Activated CD4-positive, CD25-positive, alpha-beta regulatory T cell (primary cell): ENCODE results near the gene AHRR.

Experiments
- DNase-seq, 4 experiments: peaks; one replicate each; lab custom pipeline; 2025; lab: John Stamatoyannopoulos, UW

AHRR gene

DNA sequence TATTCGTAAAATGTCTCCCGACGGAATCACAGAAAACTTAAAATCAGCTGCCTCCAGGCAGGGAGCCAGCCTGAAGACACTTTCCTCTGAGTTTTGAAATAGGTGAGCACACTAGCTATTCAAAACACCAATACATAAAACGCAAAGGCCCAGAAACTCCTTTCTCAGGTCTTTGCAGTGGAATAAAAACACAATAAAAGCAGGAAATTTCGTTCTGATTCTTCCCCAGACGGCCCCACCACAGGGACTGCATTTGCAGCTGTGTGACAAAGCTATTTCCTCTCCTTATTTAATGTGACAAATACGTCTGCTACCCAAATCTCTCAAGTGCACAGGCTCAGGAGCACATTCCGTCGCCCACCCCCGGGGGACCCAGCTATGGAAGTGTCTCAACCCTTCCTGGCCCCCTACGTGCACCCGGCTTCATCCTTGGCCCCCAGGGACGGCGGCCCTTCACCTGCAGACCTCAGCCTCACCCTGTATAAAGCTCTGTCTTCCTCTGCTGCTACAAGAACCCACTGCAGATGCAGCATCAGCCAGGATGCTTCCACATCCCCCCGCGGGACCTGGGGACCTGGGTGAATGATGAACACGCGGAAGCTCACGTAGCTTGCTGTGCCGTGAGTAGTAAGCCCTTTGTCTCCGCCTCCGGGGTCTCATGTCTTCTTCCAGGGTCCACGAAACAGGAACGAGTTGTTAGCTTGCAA, 24.9 kb downstream of the AHRR start:
- no peak for DNase-seq

DNA sequence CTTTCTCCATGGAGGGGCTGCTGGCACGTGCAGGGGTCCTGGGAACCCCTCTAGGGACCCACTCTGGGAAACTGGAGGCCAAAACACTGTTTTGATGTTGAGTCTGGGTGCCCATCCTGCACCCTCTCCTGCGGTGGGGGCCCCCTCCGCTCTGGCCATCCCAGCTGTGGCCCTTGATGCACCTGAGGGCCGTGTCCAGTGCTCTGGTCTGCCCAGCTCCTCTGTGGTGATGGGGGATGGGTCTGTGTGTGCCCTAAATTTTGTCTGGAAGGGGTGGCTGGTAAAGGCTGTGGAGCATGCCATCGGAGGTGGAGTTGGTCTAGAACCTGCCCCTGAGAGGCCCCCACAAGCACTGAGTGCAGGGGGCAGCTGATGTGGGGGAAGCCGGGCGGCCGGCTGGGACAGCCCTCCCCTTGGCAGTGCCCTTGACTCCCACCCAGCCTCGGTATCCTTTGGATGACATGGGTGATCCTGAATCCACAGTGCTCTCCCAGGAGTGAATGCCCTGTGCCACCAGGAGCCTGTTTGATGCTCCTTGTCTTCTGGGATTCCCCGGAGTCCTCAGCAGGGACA, 26.3 kb downstream of the AHRR start:
- no peak for DNase-seq

DNA sequence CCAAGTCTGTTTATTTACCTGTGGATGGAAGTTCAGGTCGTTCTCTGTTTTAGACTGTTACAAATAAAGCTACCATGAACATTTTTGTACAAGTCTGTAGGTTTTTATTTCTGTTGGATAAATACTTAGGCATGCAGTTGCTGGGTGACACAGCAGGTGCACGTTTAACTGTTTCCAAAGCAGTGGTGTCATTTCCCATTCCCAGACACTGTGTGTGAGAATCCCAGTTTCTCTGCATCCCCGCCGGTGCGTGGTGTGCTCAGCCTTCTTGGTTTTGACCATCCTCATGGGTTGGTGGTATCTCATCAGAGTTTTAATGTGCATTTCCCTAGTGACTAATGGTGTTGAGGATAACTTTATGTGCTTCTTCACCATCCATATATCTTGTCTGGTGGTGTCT, 27.2 kb downstream of the AHRR start:
- DNase-seq, result no peak

DNA sequence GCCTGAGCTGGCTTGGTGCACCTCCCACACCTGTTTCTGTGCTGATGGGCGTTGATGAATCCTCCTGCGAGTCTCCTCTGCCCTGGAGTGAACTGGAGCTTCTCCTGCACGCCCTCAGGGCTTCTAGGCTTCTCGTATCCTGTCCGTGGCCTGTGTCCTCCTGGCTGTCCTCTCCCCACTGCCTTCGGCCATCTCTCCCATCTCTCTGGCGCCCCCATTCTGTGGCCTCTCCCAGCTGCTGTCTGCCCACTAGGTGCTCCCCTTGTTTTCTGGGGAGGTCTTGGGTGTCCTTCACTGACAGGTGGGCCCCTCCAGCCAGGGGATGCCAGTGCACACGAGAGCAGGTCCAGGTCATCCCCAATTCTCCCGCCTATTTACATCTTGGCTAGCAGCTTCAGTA, 28.8 kb downstream of the AHRR start:
- no peak for DNase-seq

DNA sequence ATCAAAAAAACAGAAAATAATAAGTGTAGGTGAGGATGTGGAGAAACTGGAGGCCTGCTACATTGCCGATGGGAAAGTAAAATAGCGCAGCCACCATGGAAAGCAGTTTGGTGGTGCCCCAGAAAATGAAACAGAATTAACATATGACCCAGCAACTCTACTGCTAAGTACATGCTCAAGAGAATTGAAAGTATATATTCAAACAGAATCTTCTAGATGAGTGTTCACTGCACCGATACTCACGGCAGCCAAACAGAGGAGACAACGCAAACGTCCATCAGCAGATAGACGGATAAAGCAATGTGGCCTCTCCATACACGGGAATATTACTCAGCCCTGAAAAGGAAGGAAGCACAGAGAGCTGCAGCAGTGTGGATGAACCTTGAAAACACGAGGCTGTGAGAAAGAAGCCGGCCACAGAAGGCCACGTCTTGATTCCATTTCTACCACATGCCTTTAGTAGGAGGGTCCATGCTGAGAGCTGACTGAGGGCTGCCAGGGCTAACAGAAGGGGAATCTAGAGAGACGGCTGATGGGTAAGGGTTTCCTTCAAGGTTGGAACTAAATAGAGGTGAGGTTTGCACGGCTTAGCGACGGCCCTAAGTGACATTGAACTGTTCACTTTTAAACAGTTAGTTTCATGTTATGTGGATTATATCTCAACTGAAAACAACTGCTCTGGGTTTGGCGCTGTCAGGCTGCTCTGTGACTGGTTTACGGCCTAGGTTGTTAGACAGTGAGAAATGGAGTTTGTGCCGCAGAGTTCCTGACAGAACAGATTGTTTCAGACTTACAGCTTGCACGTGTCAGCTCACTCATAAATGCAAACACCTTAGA, 29.8 kb downstream of the AHRR start:
- no peak for DNase-seq

DNA sequence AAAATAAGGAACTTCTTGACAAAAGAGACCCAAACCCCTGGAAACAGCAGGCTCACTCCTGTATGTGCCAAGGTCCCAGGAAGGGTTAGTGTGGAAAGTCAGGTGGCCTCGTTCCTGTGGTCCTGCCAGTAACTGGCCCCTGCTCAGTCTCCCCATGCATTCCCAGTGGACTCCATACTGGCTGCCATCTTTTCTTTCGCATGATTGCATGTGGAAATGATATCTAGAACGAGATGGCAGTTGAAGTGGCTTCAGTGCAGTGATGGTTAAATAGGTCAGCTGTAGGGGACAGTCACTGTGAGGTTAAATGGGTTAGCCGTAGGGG, 30.4 kb downstream of the AHRR start:
- no peak for DNase-seq

DNA sequence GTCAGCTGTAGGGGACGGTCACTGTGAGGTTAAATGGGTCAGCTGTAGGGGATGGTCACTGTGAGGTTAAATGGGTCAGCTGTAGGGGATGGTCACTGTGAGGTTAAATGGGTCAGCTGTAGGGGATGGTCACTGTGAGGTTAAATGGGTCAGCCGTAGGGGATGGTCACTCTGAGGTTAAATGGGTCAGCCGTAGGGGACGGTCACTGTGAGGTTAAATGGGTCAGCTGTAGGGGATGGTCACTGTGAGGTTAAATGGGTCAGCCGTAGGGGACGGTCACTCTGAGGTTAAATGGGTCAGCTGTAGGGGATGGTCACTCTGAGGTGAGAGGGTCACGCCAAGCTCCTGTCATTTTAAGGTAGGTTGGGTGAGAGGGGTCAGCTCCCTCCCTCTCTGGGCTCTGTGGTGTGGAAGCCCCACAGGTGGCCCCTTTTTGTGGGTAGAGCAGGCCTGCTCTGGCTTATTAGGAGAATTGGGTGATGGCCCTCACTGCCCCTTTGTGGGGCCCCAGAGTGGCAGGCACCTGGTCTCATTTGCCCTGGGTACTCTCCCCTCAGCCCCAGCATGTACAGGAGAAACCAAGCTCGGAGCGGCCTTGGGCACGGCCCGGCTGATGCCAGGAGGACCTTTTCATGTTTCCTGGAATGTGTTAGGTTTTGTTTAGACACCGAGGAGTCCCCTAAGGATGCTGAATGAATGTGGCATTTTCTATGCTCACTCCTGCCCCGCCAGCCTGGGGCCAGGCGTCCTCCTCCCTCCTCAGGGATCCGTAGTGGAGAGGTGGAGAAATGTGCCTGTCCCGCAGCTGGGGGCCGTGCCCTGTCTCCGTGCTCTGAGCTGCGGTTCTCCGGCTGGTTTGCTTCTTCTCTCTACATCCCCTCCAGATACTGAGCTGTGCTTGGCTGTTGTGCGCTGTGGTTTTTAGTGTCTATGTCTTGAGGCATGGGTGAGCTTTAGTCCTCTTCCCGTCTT, 31.4 kb downstream of the AHRR start:
- no peak for DNase-seq

DNA sequence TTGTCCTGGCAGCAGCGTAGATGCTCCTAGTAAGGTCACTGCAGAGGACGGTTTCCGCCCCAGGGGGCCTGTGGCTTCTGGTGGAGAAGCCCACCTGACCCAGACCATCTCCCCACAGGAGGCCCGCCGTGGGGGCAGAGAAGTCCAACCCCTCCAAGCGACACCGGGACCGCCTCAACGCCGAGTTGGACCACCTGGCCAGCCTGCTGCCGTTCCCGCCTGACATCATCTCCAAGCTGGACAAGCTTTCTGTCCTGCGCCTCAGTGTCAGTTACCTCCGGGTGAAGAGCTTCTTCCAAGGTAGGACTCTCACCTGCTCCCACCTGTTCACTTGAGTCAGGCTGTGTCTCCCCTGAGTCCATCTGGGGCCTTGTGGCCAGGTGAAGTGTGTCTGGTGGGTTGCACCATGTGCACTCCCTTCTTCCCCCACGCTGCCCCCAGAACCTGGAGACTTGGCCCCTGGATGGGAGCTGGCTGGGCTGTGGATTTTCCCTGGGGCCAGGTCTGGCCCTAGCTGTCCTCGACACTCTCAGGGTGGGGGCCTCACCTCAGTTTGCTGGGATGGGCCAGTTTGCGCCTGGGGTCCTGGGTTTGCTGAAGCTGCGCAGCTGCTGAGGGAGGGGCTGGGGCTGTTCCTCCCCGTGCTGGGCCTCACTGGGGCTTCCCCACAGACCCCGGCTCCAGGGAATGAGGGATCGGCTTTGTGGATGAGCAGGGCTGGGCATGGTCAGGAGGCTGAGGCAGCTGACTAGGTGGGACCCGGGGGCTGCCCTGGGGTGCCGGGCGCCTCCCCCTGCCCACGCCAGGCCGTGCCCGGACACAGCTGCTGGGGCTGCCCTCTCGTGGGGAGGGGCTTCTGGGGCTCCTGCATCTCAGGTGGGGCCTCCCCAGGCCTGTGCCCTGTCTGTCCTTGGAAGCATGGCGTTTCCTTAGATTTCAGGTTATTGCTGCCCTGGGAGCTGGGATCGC, 32.4 kb downstream of the AHRR start:
- no peak for DNase-seq

DNA sequence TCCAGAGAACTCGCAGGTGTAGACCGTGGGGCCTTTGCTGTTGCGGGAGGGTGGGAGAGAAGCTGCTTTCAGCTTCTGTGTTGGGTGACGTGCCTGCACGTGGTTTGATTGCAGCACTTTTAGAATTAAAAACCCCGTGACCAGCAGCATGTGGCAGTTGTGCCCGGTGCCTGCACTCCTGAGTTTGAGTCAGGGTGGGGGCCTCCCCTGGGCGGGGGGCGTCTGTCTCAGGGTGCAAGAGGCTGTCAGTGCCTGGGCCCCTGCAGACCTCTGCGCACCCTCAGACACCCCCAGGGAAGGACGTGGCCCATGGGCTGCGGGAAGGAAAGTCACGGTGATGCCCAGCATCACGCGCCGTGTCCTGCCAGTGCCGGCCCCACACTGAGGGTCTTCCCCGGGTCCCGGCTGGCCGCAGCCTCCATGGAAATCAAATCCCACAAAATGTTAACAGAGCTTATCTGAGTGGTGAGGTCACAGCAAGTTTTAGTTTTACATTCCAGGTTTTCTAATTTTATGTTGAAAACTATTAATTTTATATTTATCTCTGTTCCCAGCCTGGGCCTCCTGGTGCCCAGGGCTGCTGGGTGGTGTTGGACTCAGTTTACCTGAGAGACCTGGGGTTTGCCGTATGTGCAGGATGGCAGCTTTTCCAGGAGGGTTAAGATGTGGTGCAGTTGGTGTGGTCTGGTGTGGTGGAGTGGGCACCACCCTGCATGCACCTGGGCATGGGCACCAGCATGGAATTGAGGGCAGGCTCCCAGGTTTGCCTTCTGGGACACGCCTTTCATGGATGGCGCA, 33.3 kb downstream of the AHRR start:
- no peak for DNase-seq

DNA sequence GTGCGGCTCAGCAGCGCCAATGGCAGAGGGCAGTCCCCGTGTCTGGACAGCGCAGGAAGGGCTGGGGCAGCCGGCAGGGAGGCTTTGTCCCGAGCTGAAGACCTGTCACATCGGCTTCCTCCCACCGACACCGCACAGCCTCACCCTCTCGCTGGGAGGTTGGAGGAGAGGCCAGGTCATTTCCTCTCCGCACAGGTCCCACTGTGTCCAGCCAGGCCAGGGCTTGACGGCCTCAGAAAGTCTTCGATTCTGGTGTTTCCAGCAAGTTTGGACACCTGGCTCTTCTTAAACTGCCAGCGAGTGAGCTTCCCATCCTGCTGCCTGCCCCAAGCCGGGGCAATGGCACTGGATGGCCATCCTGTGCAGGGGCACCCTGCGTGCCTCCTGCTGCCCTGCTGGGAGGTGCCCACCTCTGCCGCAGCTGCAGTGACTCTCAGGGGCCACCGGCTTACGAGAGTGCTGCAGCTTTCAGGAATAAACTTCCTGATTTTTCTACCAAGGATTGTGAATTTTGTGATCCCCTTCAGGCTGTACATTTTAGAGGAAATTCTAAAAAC, 33.9 kb downstream of the AHRR start:
- DNase-seq, result no peak

DNA sequence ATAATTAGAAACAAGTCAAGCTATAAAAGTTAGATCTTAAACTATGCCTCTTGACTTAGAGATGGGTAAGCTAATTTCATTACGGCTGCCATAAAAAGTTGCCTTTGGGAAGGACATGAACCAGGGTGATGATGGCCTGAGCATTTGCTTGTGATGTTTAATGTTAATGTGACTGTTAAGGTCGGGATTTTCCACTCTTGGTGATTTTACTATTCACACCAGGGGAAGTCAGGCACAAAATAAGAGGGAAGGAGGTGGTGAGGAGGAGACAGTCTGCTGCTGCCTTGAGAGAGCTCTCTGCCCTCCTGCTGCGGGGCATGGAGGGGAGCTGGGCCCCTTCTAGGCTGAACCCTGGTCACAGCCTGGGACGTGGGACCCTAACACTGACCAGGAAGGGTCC, 34.4 kb downstream of the AHRR start:
- no peak for DNase-seq

DNA sequence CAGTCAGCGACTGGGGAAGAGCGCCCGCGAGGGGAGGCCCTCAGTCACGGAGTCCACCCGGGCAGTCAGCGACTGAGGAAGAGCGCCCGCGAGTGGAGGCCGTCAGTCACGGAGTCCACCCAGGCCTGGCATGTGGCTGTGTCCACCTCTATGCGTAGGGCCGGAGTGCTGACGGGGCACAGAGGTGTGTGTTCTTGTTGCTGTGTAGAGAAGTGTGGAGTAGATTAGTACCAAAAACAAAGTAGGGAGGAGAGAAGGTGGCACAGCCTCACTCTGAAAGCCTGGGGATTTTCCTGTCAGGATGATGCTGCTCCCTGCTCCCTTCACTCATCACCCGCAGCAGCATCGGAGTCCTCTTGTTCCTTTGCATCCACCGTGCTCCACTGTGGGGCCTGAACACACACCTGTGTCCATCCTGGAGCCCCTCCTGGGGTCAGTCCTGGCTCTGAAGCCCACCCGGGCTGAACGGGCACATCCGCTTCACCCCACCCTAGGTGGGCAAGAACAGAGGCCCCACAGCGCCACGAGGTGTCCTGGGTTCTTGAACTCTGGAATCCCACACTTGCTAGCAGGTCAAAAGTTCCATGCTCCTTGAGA, 37.9 kb downstream of the AHRR start:
- DNase-seq, result no peak

DNA sequence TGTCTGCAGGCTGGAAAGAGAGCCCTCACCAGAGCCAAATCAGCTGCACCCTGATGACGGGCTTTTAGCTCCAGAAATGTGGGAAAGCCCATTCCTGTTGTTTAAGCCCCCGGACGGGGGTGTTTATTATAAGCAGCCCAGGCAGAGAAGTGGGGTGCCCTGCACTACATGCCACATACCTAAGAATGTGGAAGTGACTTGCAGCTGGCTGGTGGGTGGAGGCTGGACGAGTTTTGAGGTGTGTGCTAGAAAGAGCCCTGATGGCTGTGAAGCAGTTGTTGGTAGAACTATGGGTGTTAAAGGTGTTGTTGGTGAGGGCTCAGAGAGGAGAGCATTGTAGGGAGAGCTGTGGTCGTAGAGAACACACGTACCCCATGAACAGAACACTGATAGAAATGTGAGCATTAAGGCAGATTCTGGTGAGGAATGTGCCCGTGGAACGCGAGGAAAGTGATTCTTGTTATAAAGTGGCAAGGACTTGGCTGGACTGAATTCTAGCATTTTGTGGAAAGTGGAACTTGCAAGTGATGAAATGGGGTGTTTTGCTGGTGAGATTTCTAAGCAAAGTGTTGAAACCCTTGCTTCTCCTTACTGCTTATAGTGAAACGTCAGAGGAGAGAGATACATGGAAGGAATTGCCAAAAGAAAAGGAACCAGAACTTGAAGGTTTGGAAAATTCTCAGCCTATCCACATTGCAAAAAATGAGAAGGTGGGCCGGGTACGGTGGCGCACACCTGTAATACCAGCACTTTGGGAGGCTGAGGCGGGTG, 38.9 kb downstream of the AHRR start:
- no peak for DNase-seq

DNA sequence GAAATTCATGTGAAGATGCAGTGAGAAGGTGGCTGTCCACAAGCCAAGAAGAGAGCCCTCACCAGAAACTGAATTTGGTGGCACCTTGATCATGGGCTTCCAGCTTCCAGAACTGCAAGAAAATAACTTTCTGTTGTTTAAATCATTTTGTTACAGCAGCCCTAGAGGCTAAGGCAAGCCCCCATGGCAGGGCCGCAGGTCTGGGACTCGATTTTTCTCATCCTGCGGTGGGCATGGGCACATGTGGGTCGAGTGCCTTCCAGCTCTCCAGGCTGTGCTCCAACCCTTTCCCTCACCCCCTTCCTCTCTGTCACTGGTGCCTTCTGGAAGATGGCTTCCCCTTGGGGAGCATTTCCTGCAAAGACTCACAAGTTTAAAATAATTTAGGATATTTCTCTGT, 40.7 kb downstream of the AHRR start:
- no peak for DNase-seq

DNA sequence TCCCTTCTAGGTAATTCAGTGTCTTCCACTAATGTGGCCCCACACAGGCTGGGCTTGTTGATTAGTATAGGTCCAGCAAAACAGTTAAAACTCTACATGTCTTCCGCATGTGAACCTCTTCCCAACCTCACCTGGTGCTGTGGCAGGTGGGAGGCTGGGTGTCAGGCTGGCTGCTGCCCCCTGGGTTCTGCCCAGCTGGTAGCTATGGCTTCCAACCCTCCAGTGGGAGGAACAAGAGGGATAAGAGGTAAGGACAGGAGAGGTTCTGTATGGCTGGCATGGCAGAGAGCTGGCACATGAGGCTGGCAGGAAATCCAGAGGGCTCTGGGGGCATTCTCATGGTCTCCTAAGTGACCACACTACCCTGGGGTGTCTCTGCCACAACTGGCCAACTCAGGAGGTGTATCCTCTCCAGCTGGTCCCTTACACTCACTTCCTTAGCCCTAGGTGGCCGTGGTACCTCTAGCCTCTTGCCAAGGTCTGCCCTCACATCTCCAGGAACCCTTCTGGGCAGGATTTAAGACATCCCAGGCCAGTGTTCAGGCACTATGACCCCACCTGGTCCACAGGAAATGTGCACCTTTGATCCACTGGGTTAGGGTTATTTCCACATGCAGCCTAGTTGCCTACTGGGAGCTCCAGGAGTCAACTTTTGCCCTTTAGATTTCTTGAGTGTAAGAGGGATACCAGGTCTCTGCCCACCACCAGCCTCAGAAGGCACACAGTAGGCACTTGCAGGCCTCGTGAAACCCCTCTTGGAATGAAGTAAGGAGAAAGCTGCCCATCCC, 41.7 kb downstream of the AHRR start:
- DNase-seq, result no peak

DNA sequence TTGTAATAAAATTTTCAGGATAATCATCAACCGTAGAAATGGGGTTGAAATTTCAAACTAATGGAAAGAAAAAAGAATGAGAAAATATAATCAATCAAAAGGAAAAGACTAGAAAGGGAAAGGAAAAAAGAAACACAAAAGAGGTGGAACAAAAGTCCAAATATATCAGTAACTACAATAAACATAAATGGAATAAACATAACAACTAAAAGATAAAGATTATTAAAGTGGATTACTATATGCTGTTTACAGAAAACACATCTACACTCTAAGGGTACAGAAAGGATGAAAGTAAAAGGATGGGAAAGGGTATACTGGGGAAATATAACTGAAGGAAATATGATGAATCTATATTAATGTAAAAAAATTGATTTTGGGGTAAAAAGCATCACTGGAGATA, 43.0 kb downstream of the AHRR start:
- DNase-seq, result no peak

DNA sequence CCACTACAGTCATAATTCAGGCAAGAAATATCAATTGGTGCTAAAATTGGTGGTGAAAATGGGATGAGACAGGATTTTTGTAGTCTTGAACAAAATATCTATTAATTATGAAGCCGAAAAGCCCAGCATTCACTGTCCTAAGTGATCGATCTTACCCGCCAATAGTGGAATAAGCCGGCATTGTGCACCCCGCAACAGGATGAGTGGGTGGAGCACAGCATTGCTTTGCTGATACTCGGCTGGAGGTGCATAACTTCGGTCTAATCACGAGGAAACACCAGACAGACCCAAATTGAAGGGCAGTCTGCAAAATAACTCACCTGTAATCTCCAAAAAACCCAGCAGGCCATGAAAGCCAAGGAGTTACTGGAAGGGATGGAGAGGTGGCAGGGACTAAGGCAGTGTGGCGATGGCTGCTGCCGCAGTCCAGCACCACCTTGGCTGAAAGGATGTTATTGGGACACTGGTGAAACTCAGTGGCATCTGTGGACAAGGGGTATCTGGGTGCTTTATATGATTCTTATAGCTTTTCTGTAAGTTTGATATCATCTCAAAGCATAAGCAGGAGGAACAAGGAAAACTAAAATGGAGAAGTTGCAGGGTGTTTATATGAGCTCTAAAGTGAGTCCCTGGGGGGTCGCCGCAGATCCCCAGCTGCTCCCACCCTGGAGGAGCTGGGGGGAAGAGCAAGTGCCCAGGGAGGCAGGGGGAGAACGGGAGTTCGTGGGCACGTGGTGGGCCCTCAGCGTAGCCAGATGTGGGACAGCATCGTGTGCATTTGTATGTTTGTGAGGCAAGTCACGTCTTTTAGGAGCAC, 45.2 kb downstream of the AHRR start:
- DNase-seq, result no peak
